A549 (cell line): ENCODE data around the gene DLG1.

Experiments
- EP300 ChIP-seq, 2 experiments: fragments of >200 bp; sonication (Bioruptor Twin); formaldehyde crosslinking; IDR thresholded peaks; 2 replicates in 1 of 2; 3 replicates in 1 of 2; pipeline ENCODE4 v1.6.1; 2016 to 2017
- RFX5 ChIP-seq: fragments of 450-650 bp; IDR thresholded peaks from 2 replicates; pipeline ENCODE4 v1.7.1; 2014; ENCODE audit warnings: antibody characterized with exemption, mild to moderate bottlenecking, moderate library complexity

DNA sequence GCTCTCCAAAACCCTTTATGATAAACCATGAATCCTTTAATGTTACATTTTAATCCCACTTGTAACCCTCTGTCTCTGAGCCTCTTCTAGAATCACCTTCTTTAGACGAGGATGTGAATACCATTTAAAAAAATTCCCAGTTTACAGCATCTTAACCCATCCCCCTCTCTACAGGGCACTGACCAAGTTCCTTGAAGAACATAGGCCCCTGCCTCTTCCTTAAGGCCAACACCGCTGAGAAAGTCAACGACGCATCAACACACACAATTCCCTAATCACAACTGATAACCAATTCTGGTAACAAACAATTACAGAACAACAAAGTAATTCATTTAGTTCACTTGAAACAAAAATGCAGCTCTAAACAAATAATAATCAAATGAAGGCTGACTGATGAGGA, 130.3 kb downstream of the DLG1 start:
- no peak for TF ChIP-seq RFX5
- TF ChIP-seq EP300 (IDR thresholded peaks at IDR 0.05), result no peak
